Smooth muscle cell (in vitro differentiated cells): ENCODE measurements around the gene EAF1. TPM values are rescaled to one million over a fixed set of nuclear protein-coding genes. Genes with fewer than 3 reads are reported as not detected.
"Not testable (repeated sequence)": the region's sequence is repeated elsewhere in the genome, so short reads cannot be mapped to it uniquely, and the experiment has no call there.

ENCODE experiments used
- DNase-seq: peaks from one replicate; lab custom pipeline; 2025; ENCODE audit not compliant: unreplicated experiment; lab: John Stamatoyannopoulos, UW
- H2AFZ ChIP-seq: fragments of 200-600 bp; sonication (generic); 2 replicates; pipeline ENCODE4 v1.6.0; 2016; ENCODE audit warnings: antibody characterized with exemption, low read depth, mild to moderate bottlenecking
- H3F3A ChIP-seq: fragments of 200-600 bp; sonication (generic); 2 replicates; pipeline ENCODE4 v1.6.0; 2017; ENCODE audit warnings: antibody characterized with exemption, low read depth
- H3K27ac ChIP-seq: fragments of 200-600 bp; sonication (generic); 2 replicates; pipeline ENCODE4 v1.5.1; 2016; ENCODE audit warnings: low read depth, mild to moderate bottlenecking
- H3K27me3 ChIP-seq: fragments of 200-600 bp; sonication (generic); 2 replicates; pipeline ENCODE4 v1.6.1; 2016; ENCODE audit warnings: low read depth, mild to moderate bottlenecking
- H3K36me3 ChIP-seq: fragments of 200-600 bp; sonication (generic); 2 replicates; pipeline ENCODE4 v1.5.1; 2016; ENCODE audit warnings: low read depth
- H3K4me1 ChIP-seq: fragments of 200-600 bp; sonication (generic); 2 replicates; pipeline ENCODE4 v1.5.1; 2016; ENCODE audit warnings: low read depth
- H3K4me2 ChIP-seq: fragments of 200-600 bp; sonication (generic); 2 replicates; pipeline ENCODE4 v1.6.0; 2016; ENCODE audit warnings: mild to moderate bottlenecking
- H3K4me3 ChIP-seq: fragments of 200-600 bp; sonication (generic); 2 replicates; pipeline ENCODE4 v1.5.1; 2016; ENCODE audit warnings: mild to moderate bottlenecking
- H3K79me2 ChIP-seq: fragments of 200-600 bp; sonication (generic); 2 replicates; pipeline ENCODE4 v1.6.0; 2016; ENCODE audit warnings: low read depth, mild to moderate bottlenecking
- H3K9ac ChIP-seq: fragments of 200-600 bp; sonication (generic); 2 replicates; pipeline ENCODE4 v1.6.0; 2016; ENCODE audit warnings: low read depth
- H3K9me3 ChIP-seq: fragments of 200-600 bp; sonication (generic); replicated peaks from 2 replicates; pipeline ENCODE4 v1.5.1; 2016; ENCODE audit warnings: low read depth
- H4K20me1 ChIP-seq: fragments of 200-600 bp; sonication (generic); 2 replicates; pipeline ENCODE4 v1.6.0; 2016; ENCODE audit warnings: low read depth
- WGBS: methylation state at CpG from one replicate; pipeline ENCODE4 v1.1.7; 2016; ENCODE audit warnings: low lambda C conversion rate; 5-methylcytosine and 5-hydroxymethylcytosine counted together
- polyA plus RNA-seq: library from polyadenylated mRNA; unstranded; fragments of >200 nt; fragmentation: Nextera tagmentation; extraction: Ambion mirVana; gene quantifications from 2 replicates; pipeline ENCODE4 v1.2.1, GENCODE V29; 2016
- total RNA-seq: library from RNA; depleted of rRNA; stranded (reverse); fragments of >200 nt; gene quantifications from 2 replicates; pipeline ENCODE4 v1.2.3, GENCODE V29; 2014
- TF ChIP-seq, protein P1 (sequence below): fragments of 200-600 bp; sonication (generic); IDR thresholded peaks from 2 replicates; pipeline ENCODE4 v1.5.1; 2017; ENCODE audit warnings: borderline replicate concordance, mild to moderate bottlenecking, antibody characterized with exemption; ENCODE audit not compliant: insufficient read depth, poor library complexity, severe bottlenecking

EAF1 gene
- total and polyA plus RNA-seq, 2 experiments from 2014 or later, result 9.5 to 22.1 TPM

DNA sequence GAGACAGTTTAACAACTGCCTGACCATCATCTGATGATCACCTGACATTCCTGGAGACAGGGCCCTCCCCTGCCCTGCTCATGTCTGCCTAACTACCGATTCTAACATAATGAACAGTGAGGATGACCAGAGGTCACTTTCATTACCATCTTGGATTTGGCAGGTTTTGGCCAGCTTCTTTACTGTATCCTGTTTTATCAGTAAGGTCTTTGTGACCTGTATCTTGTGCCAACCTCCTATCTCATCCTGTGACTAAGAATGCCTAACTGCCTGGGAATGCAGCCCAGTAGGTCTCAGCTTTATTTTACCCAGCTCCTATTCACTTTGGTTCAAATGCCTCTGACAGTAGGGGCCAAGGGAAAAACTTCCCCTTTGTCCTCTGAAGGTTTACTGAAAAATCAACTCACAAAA lies 40.2 kb upstream of the EAF1 start:
- Histone ChIP-seq H3F3A (no peaks in the 10 kb centered on the region), H3K9ac (no peak overlapping the region), H3K79me2 (no peaks in the 10 kb centered on the region), H3K9me3 (no peaks in the 10 kb centered on the region), H3K27me3 (no peaks in the 10 kb centered on the region), H2AFZ (no peak overlapping the region), H3K27ac (no peak overlapping the region), H3K4me1 (no peaks in the 10 kb centered on the region), H3K4me3 (no peak overlapping the region), H3K36me3 (no peaks in the 10 kb centered on the region), H3K4me2 (no peak overlapping the region), H4K20me1 (no peaks in the 10 kb centered on the region)
- TF ChIP-seq, protein P1, sequence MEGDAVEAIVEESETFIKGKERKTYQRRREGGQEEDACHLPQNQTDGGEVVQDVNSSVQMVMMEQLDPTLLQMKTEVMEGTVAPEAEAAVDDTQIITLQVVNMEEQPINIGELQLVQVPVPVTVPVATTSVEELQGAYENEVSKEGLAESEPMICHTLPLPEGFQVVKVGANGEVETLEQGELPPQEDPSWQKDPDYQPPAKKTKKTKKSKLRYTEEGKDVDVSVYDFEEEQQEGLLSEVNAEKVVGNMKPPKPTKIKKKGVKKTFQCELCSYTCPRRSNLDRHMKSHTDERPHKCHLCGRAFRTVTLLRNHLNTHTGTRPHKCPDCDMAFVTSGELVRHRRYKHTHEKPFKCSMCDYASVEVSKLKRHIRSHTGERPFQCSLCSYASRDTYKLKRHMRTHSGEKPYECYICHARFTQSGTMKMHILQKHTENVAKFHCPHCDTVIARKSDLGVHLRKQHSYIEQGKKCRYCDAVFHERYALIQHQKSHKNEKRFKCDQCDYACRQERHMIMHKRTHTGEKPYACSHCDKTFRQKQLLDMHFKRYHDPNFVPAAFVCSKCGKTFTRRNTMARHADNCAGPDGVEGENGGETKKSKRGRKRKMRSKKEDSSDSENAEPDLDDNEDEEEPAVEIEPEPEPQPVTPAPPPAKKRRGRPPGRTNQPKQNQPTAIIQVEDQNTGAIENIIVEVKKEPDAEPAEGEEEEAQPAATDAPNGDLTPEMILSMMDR, result no peak
- 91% methylated on average over 1 of the region's 1 CpG for WGBS
- DNase-seq, result no peak

DNA sequence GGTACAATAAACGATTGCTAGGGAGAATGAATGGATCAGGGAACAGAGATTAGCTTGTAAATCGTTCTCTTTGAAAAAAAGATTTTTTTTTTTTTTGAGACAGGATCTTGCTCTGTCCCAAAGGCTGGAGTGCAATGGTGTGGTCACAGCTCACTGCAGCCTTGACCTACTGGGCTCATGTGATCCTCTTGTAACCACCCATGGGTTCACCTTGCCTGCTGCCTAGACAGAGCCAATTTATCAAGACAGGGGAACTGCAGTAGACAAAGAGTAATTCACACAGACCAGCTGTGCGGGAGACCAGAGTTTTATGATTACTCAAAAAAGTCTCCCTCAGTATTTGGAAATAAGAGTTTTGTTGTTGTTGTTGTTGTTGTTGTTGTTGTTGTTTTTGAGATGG lies 39.7 kb upstream of the EAF1 start:
- TF ChIP-seq, protein P1, result no peak
- DNase-seq, result no peak
- Histone ChIP-seq H3K4me2 (no peak overlapping the region), H3K4me1 (no peaks in the 10 kb centered on the region), H3K27me3 (no peaks in the 10 kb centered on the region), H3F3A (no peaks in the 10 kb centered on the region), H3K36me3 (no peaks in the 10 kb centered on the region), H3K9me3 (no peaks in the 10 kb centered on the region), H3K79me2 (no peaks in the 10 kb centered on the region), H3K9ac (no peak overlapping the region), H2AFZ (no peak overlapping the region), H4K20me1 (no peaks in the 10 kb centered on the region), H3K27ac (no peak overlapping the region), H3K4me3 (no peak overlapping the region)
- WGBS, result 91% methylated on average over 3 of the region's 3 CpGs

GRCh38 chr3:15388335-15388734 lies 39.1 kb upstream of the EAF1 start:
- H3K9ac ChIP-seq, H3K27ac ChIP-seq, H3K4me3 ChIP-seq, H3K79me2 ChIP-seq, H3K9me3 ChIP-seq, H3K4me2 ChIP-seq, H4K20me1 ChIP-seq, H3K4me1 ChIP-seq, DNase-seq, H3K27me3 ChIP-seq, H3K36me3 ChIP-seq, H2AFZ ChIP-seq, H3F3A ChIP-seq: not testable (repeated sequence)
- WGBS, result 88% methylated on average over 3 of the region's 3 CpGs

- Histone ChIP-seq H3K9ac (no peak overlapping the region), H3K4me1 (no peaks in the 10 kb centered on the region), H3K27me3 (no peaks in the 10 kb centered on the region), H3K36me3 (no peaks in the 10 kb centered on the region), H3K9me3 (no peaks in the 10 kb centered on the region), H3K4me3 (no peak overlapping the region), H3K79me2 (no peaks in the 10 kb centered on the region), H3K27ac (no peak overlapping the region), H3K4me2 (no peak overlapping the region), H2AFZ (no peak overlapping the region), H4K20me1 (no peaks in the 10 kb centered on the region), H3F3A (no peaks in the 10 kb centered on the region)
- DNase-seq, result no peak
- WGBS, result 76% methylated on average over 6 of the region's 6 CpGs
- TF ChIP-seq, protein P1, result no peak
Observed at GRCh38 chr3:15390460-15390859, 36.9 kb upstream of the EAF1 start.
